GM21526 (cell line): ENCODE data around the gene OOSP4B.
"Not testable (repeated sequence)": the region's sequence is repeated elsewhere in the genome, so short reads cannot be mapped to it uniquely, and the experiment has no call there.

ENCODE experiments used
- ATAC-seq: cut with Tn5 transposase; IDR thresholded peaks from one replicate; pipeline ENCODE4 v1.9.1; 2021; ENCODE audit warnings: moderate library complexity; ENCODE audit not compliant: unreplicated experiment, low FRiP score

The OOSP4B gene

DNA sequence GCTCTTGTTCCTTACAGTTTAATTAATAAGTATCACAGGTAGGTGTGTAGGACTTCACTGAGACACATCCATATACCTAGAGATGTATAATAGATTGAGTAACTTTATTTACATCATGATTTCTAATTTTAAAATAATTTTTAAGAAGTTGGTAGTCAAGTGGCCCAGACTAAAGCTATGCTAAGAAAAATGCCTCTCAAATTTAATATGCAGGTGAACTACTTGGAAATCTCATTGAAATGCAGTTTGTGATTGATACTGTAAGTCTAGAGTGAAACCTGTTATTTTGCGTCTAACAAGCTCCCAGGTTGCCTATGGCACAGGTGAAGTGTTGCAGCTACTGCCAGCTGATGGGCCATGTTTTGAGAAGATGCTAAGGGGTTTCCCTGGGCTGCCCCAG lies at the start of gene OOSP4B:
Gene OOSP4B, plus strand, starts transcription at position 301 of the 400 bp plus-strand sequence.
- ATAC-seq = no peak

DNA sequence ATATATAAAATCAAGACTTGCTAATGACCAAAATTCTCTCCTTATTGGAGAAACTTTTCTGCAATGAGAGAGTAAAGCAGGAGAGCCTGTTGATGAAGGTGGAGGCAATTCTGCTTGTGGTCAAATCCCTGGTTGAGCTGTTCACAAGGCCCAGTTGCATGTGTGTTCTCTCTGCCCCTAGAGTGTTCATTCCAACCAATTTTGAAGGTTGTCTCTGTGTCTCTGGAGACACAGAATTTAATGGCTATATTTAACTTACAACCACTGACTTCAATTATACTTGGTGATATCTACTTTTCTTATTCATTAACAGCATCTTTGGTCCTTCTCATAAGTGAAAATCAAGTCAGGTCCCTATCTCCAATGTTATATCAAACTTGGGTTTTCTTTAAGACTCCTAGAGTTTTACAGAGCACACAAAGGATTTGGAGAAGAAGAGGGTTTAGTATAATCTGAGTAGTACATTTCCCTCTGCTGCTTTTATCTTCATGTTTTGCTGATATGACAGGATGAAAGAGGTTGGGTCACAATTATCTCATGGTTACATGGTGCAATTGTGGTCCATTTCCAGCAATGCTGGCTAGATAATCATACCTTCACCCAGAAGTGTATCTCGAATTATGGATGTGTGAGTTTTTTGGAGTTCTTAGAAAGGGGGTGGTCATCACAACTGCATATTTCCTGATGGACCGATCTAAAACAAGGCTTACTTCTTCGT lies 49.1 kb upstream of the OOSP4B start:
- ATAC-seq = no peak

DNA sequence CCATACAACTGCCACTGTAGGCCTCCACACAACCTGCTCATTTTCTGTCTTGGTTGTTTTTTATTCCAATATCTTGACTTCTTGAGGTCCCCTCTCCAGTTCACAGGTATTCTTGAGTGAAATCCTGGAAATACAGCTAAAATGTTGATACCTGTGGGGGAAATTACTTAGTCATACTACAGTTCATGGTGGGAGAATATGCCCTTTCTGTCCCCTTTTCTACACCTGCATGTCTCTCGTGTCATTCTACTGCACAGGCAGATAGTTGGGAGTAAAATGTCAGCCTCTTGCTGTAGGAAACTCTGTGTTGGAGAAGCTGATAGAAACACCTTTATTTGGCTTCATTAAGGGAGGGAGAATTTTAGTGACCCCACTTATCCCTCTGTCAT lies 48.6 kb upstream of the OOSP4B start:
- no peak for ATAC-seq

DNA sequence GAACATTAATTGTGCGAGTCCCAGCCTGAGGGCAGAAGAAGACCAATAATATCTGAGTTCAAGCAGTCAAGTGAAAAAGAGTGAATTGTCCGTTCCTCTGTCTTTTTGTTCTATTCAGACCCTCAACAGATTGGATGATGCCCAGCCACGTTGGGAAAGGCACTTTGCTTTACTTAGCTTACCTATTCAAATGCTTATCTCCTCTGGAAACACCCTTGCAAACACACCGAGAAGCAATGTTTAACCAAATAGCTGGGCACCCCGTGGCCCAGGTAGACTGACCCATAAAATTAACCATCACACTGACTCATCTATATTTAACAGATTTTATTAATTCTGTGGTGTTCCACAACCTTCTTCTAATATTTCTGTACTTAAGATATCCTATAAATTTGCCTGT lies 43.9 kb upstream of the OOSP4B start:
- ATAC-seq = no peak

DNA sequence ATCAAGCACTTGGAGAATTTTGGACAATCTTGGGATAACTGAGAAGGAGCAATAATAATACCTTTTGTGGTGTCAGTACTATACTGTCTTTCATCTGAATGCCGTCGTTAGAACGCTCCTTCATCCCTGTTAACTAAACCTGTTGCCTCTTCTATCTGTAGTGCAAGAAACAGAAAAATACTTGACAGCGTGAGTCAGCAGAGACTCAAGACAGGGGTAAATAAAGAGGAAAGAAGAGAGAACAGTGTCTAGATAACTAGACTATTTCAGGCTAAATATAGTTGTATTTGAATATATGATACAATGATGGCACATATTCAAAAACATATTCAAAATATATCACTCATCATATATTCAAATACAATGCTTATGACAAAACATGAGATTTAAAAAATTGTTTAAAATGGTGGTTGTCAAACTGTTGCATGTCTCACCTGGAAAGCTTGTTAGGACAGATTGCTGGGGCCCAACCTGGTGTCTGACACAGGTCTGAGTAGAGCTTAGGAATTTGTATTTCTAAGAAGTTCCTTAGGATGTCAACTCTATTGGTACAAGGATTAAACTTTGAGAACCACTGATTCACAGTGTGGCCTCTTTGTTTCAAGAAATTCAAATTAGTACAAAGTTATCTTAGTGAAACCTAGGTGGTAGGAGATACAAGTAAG lies 35.7 kb upstream of the OOSP4B start:
- no peak for ATAC-seq

DNA sequence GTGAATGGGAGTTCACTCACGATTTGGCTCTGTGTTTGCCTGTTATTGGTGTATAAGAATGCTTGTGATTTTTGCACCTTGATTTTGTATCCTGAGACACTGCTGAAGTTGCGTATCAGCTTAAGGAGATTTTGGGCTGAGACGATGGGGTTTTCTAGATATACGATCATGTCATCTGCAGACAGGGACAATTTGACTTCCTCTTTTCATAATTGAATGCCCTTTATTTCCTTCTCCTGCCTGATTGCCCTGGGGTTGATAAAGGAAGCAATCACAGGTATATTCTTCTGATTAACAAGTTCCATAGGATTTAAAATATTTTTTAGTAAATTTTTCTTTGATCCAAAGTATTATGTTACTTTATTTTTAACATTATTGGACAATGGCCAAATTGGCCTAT lies 34.9 kb upstream of the OOSP4B start:
- ATAC-seq = not testable (repeated sequence)

DNA sequence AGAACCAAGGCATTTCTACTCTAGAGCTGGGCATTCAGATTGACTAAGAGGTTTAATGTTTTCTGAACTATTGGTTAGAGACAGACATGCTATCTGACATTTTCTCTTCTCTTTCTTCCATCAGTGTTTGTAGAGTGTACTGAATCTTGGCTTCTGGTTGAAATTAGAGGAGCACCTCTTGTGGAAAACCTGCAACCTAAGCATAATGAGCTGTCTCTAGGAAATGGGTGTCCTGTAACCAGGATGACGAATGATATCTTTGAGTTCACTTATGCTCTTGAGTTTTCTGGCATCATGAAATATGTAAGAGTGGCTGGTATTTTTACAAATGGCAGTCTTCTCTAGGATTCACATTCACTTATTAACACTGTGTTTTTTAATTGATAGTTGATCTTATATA lies 33.8 kb upstream of the OOSP4B start:
- ATAC-seq = no peak

DNA sequence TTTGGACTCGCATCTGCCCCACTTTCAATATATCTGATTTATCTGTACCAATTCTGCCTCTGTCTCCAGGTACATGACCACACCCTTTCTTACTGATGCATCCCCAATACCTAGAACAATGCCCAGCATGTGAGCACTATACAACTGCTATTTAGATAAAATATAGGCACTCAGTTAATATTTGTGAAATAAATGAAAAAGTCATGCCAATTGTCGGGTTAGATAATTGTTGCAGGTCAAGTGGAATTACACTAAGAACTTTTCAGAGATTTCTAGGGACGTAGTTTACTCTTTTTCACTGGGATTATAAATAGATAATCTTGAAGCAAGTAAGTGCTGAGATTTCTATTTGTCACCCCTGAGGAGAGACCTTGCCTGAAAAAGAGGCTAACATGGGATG lies 32.6 kb upstream of the OOSP4B start:
- no peak for ATAC-seq

DNA sequence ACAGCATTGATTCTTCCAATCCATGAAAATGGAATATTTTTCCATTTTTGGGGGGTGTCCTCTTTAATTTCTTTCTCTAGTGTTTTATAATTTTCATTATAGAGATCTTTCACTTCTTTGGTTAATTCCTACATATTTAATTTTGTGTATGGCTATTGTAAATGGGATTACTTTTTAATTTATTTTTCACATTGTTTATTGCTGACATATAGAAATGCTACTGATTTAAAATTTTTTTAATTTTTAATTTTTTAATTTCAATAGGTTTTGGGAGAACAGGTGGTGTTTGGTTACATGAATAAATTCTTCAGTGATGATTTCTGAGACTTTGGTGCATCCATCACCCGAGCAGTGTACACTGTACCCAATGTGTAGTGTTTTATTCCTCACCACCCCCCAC lies 26.6 kb upstream of the OOSP4B start:
- no peak for ATAC-seq

DNA sequence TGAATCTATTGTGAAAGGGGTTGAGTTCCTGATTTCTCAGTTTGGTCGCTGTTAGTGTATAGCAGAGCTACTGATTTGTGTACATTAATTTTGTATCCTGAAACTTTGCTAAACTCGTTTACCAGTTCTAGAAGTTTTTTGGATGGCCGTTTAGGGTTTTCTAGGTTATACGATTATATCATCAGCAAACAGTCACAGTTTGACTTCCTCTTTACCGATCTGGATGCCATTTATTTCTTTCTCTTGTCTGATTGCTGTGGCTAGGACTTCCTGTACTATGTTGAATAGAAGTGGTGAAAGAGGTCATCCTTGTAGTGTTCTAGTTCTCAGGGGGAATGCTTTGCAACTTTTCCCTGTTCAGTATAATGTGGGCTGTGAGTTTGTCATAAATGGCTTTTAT lies 24.6 kb upstream of the OOSP4B start:
- no peak for ATAC-seq

DNA sequence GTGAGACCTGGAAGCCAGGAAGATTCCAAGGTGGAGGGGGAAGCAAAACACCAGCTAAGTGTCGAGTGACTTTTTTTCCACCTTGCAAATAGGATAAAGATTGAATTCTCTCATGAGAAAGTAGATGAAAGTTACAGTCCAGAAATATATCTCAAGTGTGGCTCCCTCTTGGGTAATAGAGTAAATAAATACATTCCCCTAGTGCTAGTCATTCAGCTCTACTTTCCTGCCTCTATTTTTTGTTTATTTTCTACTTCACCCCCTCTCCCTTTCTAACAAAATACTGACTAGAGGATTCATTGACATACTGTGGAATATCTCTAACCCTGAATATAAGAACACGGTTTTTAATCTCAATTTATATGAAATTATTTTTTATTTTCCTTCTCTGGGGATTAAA lies 19.2 kb upstream of the OOSP4B start:
- no peak for ATAC-seq

DNA sequence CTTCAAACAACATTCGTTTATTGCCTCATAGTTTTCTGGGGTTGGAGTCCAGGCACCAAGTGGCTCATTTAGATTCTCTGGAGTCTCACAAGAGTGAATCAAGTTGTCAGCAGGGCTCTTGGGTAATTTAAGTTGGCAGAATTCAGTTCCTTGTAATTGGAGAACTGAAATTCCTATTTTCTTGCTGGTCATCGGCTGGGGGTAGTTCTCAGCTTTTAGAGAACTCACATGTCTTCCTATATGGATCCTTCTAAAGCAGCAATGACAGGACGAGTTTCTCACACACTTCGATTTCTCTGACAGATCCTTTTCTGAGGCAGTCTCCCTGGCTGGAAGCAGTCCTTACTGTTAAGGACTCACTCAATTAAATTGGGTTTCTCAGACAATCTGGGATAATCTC lies 17.3 kb upstream of the OOSP4B start:
- no peak for ATAC-seq

DNA sequence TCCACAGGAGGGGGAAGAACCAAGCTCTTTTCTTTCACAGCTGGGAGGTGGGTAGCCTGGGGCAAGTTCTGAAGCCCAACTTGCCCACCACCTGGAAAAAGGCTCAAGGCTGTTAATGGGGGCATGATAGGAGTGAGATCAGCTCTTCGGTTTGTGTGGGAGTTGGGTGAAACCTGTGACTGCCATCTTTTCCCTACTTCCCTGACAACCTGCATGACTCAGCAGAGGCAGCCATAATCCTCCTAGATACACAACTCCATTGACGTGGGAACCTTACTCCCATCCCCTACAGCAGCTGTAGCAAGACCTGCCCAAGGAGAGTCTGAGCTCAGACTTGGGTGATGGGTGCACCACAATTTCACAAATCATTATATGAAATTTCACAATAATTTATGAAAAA lies 13.3 kb upstream of the OOSP4B start:
- no peak for ATAC-seq

DNA sequence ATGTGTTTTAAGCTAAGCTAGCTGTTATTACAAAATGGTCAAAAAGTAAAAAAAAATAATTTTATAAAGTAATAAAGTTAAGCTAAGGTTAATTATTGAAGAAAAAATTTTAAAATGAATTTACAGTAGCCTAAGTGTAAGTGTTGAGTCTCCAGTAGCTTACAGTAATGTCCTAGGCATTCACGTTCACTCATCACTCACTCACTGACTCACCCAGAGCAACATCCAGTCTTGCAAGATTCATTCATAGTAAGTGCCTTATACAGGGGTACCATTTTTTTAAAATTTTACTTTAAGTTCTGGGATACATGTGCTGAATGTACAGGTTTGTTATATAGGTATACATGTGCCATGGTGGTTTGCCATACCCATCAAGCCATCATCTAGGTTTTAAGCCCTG lies 11.6 kb upstream of the OOSP4B start:
- ATAC-seq = no peak

DNA sequence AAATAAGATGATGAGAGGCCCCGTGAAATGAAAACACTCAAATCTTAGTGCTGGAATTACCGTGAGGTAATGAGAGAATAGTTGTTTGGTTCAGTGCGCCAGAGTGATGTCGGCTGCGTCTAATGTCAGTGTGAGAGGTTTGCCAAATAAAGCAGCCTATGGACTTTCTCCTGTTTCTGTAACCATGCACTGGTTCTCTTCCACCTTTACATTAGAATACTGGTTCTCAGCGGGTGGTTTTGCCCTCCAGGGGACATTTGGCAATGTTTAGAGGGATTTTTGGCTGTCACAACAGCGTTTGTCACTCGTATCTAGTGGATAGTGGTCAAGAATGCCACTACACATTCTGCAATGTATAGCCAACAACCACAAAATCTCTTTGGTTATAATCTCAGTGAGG lies 1.1 kb downstream of the OOSP4B start:
- no peak for ATAC-seq

DNA sequence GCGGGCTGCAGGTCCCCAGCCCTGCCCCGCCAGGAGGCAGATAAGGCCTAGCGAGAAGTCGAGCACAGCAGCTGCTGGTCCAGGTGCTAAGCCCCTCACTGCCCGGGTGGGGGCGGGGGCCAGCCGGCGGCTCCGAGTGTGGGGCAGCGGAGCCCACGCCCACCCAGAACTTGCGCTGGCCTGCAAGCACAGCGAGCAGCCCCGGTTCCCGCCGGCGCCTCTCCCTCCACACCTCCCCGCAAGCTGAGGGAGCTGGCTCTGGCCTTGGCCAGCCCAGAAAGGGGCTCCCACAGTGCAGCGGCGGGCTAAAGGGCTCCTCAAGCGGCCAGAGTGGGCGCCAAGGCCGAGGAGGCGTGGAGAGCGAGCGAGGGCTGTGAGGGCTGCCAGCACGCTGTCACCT lies 3.4 kb downstream of the OOSP4B start:
- not testable (repeated sequence) for ATAC-seq

DNA sequence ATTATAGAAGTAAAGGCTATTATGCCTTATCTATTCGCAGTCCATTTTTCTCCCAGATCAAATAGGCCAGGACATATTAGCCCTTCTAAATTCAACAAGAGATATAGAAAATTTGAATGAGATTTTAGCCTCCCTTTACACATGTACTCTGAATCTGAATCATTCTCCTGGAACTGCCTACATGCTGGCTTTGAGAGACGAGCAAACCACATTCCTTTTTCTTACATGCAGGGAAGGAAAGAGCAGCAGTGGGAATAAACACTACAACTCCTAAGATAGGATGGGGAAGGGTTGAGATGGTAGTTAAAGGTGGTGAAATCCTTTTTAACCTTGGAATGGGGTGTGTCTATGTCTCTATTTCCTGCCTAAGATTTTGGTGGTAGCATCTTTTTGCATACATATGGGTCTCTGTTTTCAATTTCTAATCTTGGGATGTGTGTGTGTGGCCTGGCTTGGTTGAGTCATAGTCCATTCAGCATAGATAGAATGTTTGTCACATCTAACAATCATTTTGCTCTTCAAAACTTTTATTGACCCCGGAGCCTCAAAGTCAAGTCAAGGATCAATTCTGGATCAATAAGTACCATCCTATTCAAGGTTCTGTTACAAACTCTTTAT lies 12.1 kb downstream of the OOSP4B start:
- no peak for ATAC-seq

DNA sequence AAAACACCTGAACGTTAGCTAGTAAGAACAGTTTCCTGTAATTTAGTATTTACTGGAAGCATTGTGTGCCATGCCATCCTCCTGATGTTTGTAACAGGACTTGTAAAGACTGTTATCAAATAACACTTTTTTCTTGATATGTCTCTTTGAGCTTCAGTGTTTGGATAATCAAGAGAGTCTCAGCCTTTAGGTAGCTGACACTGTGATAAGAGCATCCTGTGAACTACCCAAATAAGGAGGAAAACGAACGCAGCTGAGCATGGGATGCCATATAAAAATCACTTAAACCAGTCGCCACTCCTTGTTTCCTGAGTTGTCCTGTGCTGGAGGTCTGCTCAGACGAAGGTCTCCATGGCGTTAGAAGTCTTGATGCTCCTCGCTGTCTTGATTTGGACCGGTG lies 23.1 kb downstream of the OOSP4B start, which contains the start of gene OOSP2:
Gene OOSP2, plus strand, starts transcription at position 301 of the 400 bp plus-strand sequence. Its CDS starts 51 bp downstream, at position 352.
- no peak for ATAC-seq

DNA sequence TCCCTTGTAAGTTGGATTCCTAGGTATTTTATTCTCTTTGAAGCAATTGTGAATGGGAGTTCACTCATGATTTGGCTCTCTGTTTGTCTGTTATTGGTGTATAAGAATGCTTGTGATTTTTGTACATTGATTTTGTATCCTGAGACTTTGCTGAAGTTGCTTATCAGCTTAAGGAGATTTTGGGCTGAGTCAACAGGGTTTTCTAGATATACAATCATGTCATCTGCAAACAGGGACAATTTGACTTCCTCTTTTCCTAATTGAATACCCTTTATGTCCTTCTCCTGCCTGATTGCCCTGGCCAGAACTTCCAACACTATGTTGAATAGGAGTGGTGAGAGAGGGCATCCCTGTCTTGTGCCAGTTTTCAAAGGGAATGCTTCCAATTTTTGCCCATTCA lies 33.4 kb downstream of the OOSP4B start:
- ATAC-seq = not testable (repeated sequence)

DNA sequence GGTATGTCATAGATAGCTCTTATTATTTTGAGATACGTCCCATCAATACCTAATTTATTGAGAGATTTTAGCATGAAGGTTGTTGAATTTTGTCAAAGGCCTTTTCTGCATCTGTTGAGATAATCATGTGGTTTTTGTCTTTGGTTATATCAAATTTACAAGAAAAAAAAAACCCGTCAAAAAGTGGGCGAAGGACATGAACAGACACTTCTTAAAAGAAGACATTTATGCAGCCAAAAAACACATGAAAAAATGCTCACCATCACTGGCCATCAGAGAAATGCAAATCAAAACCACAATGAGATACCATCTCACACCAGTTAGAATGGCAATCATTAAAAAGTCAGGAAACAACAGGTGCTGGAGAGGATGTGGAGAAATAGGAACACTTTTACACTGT lies 33.9 kb downstream of the OOSP4B start:
- not testable (repeated sequence) for ATAC-seq

DNA sequence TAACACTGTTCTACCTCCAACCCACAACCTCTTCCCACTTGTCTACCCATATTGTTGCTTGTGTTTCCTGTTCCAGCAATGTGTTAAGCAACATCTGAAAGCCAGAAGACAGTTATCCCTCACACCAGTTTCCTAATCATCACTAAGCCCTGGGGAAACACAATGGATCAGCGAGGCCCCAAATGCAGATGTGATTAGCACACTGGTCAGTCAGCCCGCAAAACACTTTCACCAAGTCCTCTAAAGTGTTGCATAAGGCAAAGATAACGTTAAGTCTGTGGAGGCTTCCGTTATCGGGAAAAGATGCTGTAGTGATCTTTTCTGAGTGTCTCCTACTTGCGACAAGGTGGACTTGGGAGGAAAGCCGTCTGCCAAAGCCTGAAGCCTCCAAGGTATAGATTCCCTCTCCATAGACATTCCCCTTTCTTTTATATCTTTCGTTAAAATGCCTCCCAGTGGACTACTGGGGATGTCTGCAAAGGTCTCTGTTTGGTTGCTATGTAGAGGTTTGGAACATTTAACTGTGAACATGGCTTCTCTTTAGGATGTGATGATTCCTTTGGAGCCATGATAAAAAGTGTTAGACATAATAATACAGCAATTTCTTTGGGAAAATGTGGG lies 39.5 kb downstream of the OOSP4B start, which contains the start of gene MS4A3:
Gene MS4A3, plus strand, starts transcription at position 317 of the 621 bp plus-strand sequence. CDS start 4,496 bp downstream, outside the sequence.
- no peak for ATAC-seq
